Liver (tissue), 9 donors: ENCODE measurements around the gene LIMS2. TPM values are rescaled to one million over a fixed set of nuclear protein-coding genes. Genes with fewer than 3 reads are reported as not detected.

Experiments used
- DNase-seq: peaks from one replicate; pipeline ENCODE4 v3.0.0-alpha.2; 2017; ENCODE audit warnings: low spot score
- H3K27ac ChIP-seq, 2 donors: one replicate each; pipeline ENCODE4 v1.7.0; 2013; ENCODE audit warnings: inconsistent platforms in 2 of 2, low read length in 2 of 2, control low read depth in 1 of 2, low read depth in 1 of 2, mild to moderate bottlenecking in 1 of 2
- H3K27me3 ChIP-seq, 4 donors: one replicate each; pipeline versions ENCODE4 v1.6.1 to v1.7.0; 2013; ENCODE audit warnings: low read length in 3 of 4, inconsistent platforms in 1 of 4, mild to moderate bottlenecking in 1 of 4, moderate library complexity in 1 of 4; ENCODE audit not compliant: control insufficient read depth in 4 of 4, insufficient read depth in 4 of 4
- H3K36me3 ChIP-seq, 4 donors: one replicate each; pipeline versions ENCODE4 v1.6.1 to v1.7.0; 2013; ENCODE audit warnings: low read length in 3 of 4, mild to moderate bottlenecking in 3 of 4, low read depth in 1 of 4, moderate library complexity in 1 of 4; ENCODE audit not compliant: control insufficient read depth in 4 of 4, insufficient read depth in 3 of 4
- H3K4me1 ChIP-seq, 4 donors: one replicate each; pipeline versions ENCODE4 v1.6.1 to v1.7.0; 2013; ENCODE audit warnings: low read length in 3 of 4, mild to moderate bottlenecking in 3 of 4, moderate library complexity in 1 of 4; ENCODE audit not compliant: control insufficient read depth in 4 of 4, insufficient read depth in 4 of 4
- H3K4me3 ChIP-seq, 3 donors: one replicate each; pipeline versions ENCODE4 v1.6.1 to v1.7.0; 2013; ENCODE audit warnings: low read length in 3 of 3, control low read depth in 1 of 3, low read depth in 1 of 3, mild to moderate bottlenecking in 1 of 3
- H3K9ac ChIP-seq, 2 donors: one replicate each; pipeline ENCODE4 v1.7.0; 2013; ENCODE audit warnings: low read length in 2 of 2, mild to moderate bottlenecking in 2 of 2, moderate library complexity in 2 of 2, control low read depth in 1 of 2, low read depth in 1 of 2
- H3K9me3 ChIP-seq, 4 donors: one replicate each; pipeline versions ENCODE4 v1.6.1 to v1.7.0; 2013; ENCODE audit warnings: low read length in 3 of 4; ENCODE audit not compliant: control insufficient read depth in 4 of 4
- CTCF ChIP-seq: fragments of 150-350 bp; IDR thresholded peaks from 2 replicates; pipeline ENCODE4 v1.5.1; 2017; ENCODE audit warnings: improper control_type of control experiment, low read depth, low read length; ENCODE audit not compliant: missing input control
- EGR1 ChIP-seq, 2 donors: IDR thresholded peaks; 2 replicates each; pipeline ENCODE4 v1.6.1; 2016 to 2018; ENCODE audit warnings: antibody characterized with exemption in 2 of 2, low read depth in 2 of 2
- FOXA1 ChIP-seq: IDR thresholded peaks from 2 replicates; pipeline ENCODE4 v1.6.1; 2016; ENCODE audit warnings: antibody characterized with exemption
- GABPA ChIP-seq, 2 donors: IDR thresholded peaks in 1 of 2; conservative IDR thresholded peaks in 1 of 2; 2 replicates each; pipeline ENCODE4 v1.6.1; 2016; ENCODE audit warnings: antibody characterized with exemption in 2 of 2, mild to moderate bottlenecking in 1 of 2, moderate library complexity in 1 of 2
- HNF4A ChIP-seq, 2 donors: conservative IDR thresholded peaks; 2 replicates each; pipeline ENCODE4 v1.6.1; 2016; ENCODE audit warnings: antibody characterized with exemption in 2 of 2, mild to moderate bottlenecking in 2 of 2
- HNF4G ChIP-seq: IDR thresholded peaks from 2 replicates; pipeline ENCODE4 v1.6.1; 2016; ENCODE audit warnings: antibody characterized with exemption
- JUND ChIP-seq, 2 donors: IDR thresholded peaks; 2 replicates each; pipeline ENCODE4 v1.6.1; 2016; ENCODE audit warnings: antibody characterized with exemption in 2 of 2
- MAX ChIP-seq: IDR thresholded peaks from 2 replicates; pipeline ENCODE4 v1.6.1; 2016; ENCODE audit warnings: antibody characterized with exemption
- NR2F2 ChIP-seq: IDR thresholded peaks from 2 replicates; pipeline ENCODE4 v1.6.1; 2016; ENCODE audit warnings: antibody characterized with exemption
- RAD21 ChIP-seq, 2 donors: IDR thresholded peaks; 2 replicates each; pipeline ENCODE4 v1.6.1; 2016; ENCODE audit warnings: antibody characterized with exemption in 2 of 2, mild to moderate bottlenecking in 2 of 2
- REST ChIP-seq: IDR thresholded peaks from 2 replicates; pipeline ENCODE4 v1.6.1; 2016; ENCODE audit warnings: antibody characterized with exemption, mild to moderate bottlenecking
- RXRA ChIP-seq, 2 donors: IDR thresholded peaks; 2 replicates each; pipeline ENCODE4 v1.6.1; 2017 to 2018; ENCODE audit warnings: antibody characterized with exemption in 2 of 2, mild to moderate bottlenecking in 1 of 2
- SP1 ChIP-seq: IDR thresholded peaks from 2 replicates; pipeline ENCODE4 v1.6.1; 2018; ENCODE audit warnings: antibody characterized with exemption, mild to moderate bottlenecking
- TAF1 ChIP-seq: conservative IDR thresholded peaks from 2 replicates; pipeline ENCODE4 v1.6.1; 2016; ENCODE audit warnings: antibody characterized with exemption, mild to moderate bottlenecking
- YY1 ChIP-seq: IDR thresholded peaks from 2 replicates; pipeline ENCODE4 v1.6.1; 2016; ENCODE audit warnings: antibody characterized with exemption, mild to moderate bottlenecking
- ZBTB33 ChIP-seq: IDR thresholded peaks from 2 replicates; pipeline ENCODE4 v1.6.1; 2016; ENCODE audit warnings: antibody characterized with exemption
- WGBS: extraction: QIAGEN DNeasy Blood & Tissue Kit; methylation state at CpG from one replicate; pipeline ENCODE4 v1.1.7; 2013; 5-methylcytosine and 5-hydroxymethylcytosine counted together
- polyA plus RNA-seq, 2 donors: library from polyadenylated mRNA; stranded (reverse) in 1 of 2; unstranded in 1 of 2; fragments of 200-250 nt in 1 of 2; fragments of >200 nt in 1 of 2; fragmentation: Nextera tagmentation in 1 of 2; extraction: Ambion mirVana in 1 of 2; gene quantifications; one replicate each; pipeline versions ENCODE4 v1.2.1 to v1.2.3, GENCODE V29; 2013 to 2015
- total RNA-seq, 2 donors: library from RNA; depleted of rRNA; stranded (reverse); fragments of >200 nt; gene quantifications; one replicate each; pipeline ENCODE4 v1.2.3, GENCODE V29; 2014
- donor health status: healthy.
- donor health status: healthy.
- donor health status: healthy.
- donor health status: healthy.
- donor health status: healthy.

LIMS2 gene
- total and polyA plus RNA-seq, 4 donors = 1.4 to 17.9 (median 16.1) TPM

- no peak for DNase-seq
- Histone ChIP-seq H3K27me3 (no peaks in the 10 kb centered on the region), H3K4me3 (no peak overlapping the region), H3K9me3 (no peaks in the 10 kb centered on the region), H3K36me3 (no peaks in the 10 kb centered on the region), H3K9ac (no peak overlapping the region), H3K4me1 (peaks cover 5 to 36% (median 21%) of the 10 kb centered on the region in 4 donors), H3K27ac (no peak overlapping the region)
- TF ChIP-seq HNF4A (conservative IDR thresholded peaks at IDR 0.05) (no peak), GABPA (IDR thresholded peaks at IDR 0.05 in 1 of 2, conservative IDR thresholded peaks at IDR 0.05 in 1 of 2) (no peak), EGR1 (IDR thresholded peaks at IDR 0.05; ENCODE audit: low read depth in 2 of 2) (no peak), JUND (IDR thresholded peaks at IDR 0.05) (no peak), FOXA1 (no peak), RXRA (IDR thresholded peaks at IDR 0.05) (no peak), HNF4G (no peak), NR2F2 (no peak), YY1 (no peak), CTCF (no peak), TAF1 (no peak), RAD21 (IDR thresholded peaks at IDR 0.05) (no peak)
- 92% methylated on average over 7 of the region's 7 CpGs for WGBS
Observed at GRCh38 chr2:127669056-127669455, 6.3 kb downstream of the LIMS2 start.

- H3K27me3 ChIP-seq = no peaks in the 10 kb centered on the region
- H3K9me3 ChIP-seq = no peaks in the 10 kb centered on the region
- peak overlapping the region; percentile 49 to 72 (median 63) for H3K4me3 ChIP-seq
- WGBS = 37% methylated on average over 8 of the region's 8 CpGs
- peak overlapping the region; percentile 87 to 93 for H3K27ac ChIP-seq
- peak overlapping the region; percentile 80 to 86 for H3K9ac ChIP-seq
- no peak for DNase-seq
- H3K4me1 ChIP-seq = peaks cover 23 to 55% (median 36%) of the 10 kb centered on the region in 4 donors
- no peak for TF ChIP-seq HNF4G
- TF ChIP-seq ZBTB33 = no peak
- peak; percentile 75 to 80 for TF ChIP-seq RXRA (IDR thresholded peaks at IDR 0.05)
- TF ChIP-seq YY1 = peak; percentile 37
- TF ChIP-seq MAX = peak; percentile 33
- TF ChIP-seq HNF4A (conservative IDR thresholded peaks at IDR 0.05) = peak; percentile 82 to 84
- peak; percentile 72 for TF ChIP-seq SP1
- peak; percentile 61 for TF ChIP-seq TAF1
- peak in 1 of 2 donors; percentile 3 for TF ChIP-seq RAD21 (IDR thresholded peaks at IDR 0.05)
- TF ChIP-seq JUND (IDR thresholded peaks at IDR 0.05) = peak in 1 of 2 donors; percentile 38
- peak; percentile 20 for TF ChIP-seq NR2F2
- no peak for TF ChIP-seq EGR1 (IDR thresholded peaks at IDR 0.05; ENCODE audit: low read depth in 2 of 2)
- TF ChIP-seq REST = peak; percentile 59
- H3K36me3 ChIP-seq = no peaks in the 10 kb centered on the region
Observed at GRCh38 chr2:127665267-127665893, 9.9 kb downstream of the LIMS2 start.
